ENCODE measurements around the gene FAM3D. TPM values are rescaled to one million over a fixed set of nuclear protein-coding genes. Genes with fewer than 3 reads are reported as not detected.
"Not testable (repeated sequence)": the region's sequence is repeated elsewhere in the genome, so short reads cannot be mapped to it uniquely, and the experiment has no call there.

Gene FAM3D
- total RNA-seq, 1 experiment from 2014 or later, result not detected

- Histone ChIP-seq H3K4me3 (no peak overlapping the region), H3K36me3 (no peaks in the 10 kb centered on the region), H3K27me3 (no peaks in the 10 kb centered on the region), H3K27ac (no peak overlapping the region), H3K9me3 (replicated peaks) (peaks cover 7% of the 10 kb centered on the region; the same call in 1 of the 2 replicates), H3K4me1 (no peaks in the 10 kb centered on the region)
- no peak for DNase-seq
These were observed 27.6 kb upstream of the FAM3D start for GRCh38 chr3:58693940-58694850.

- no peaks in the 10 kb centered on the region for H3K27me3 ChIP-seq
- no peak overlapping the region for H3K4me3 ChIP-seq
- peaks cover 11% of the 10 kb centered on the region for H3K4me1 ChIP-seq
- peaks cover 7% of the 10 kb centered on the region; the same call in 1 of the 2 replicates for H3K9me3 ChIP-seq (replicated peaks)
- no peaks in the 10 kb centered on the region for H3K36me3 ChIP-seq
- H3K27ac ChIP-seq, result no peak overlapping the region
- no peak for DNase-seq
These were observed 25.9 kb upstream of the FAM3D start for GRCh38 chr3:58692484-58692883.

GRCh38 chr3:58691997-58692396 lies 25.4 kb upstream of the FAM3D start:
- H3K27ac ChIP-seq, result no peak overlapping the region
- H3K27me3 ChIP-seq, result no peaks in the 10 kb centered on the region
- no peaks in the 10 kb centered on the region for H3K36me3 ChIP-seq
- peaks cover 11% of the 10 kb centered on the region for H3K4me1 ChIP-seq
- H3K4me3 ChIP-seq, result no peak overlapping the region
- peak; percentile 29 to 46 for DNase-seq
- peaks cover 7% of the 10 kb centered on the region; the same call in 1 of the 2 replicates for H3K9me3 ChIP-seq (replicated peaks)

- Histone ChIP-seq H3K36me3 (no peaks in the 10 kb centered on the region), H3K27ac (no peak overlapping the region), H3K27me3 (no peaks in the 10 kb centered on the region), H3K4me3 (no peak overlapping the region), H3K9me3 (replicated peaks) (peaks cover 7% of the 10 kb centered on the region; the same call in 1 of the 2 replicates), H3K4me1 (peaks cover 11% of the 10 kb centered on the region)
- DNase-seq, result no peak
These were observed 23.9 kb upstream of the FAM3D start for GRCh38 chr3:58690490-58690889.

GRCh38 chr3:58688574-58688973 lies 22.0 kb upstream of the FAM3D start:
- peaks cover 20% of the 10 kb centered on the region for H3K4me1 ChIP-seq
- H3K36me3 ChIP-seq, result no peaks in the 10 kb centered on the region
- H3K9me3 ChIP-seq (replicated peaks), result peaks cover 7% of the 10 kb centered on the region; the same call in 1 of the 2 replicates
- H3K4me3 ChIP-seq, result no peak overlapping the region
- no peaks in the 10 kb centered on the region for H3K27me3 ChIP-seq
- peak overlapping the region; percentile 64 for H3K27ac ChIP-seq
- peak; percentile 85 to 86 for DNase-seq

GRCh38 chr3:58686847-58687246 lies 20.3 kb upstream of the FAM3D start:
- Histone ChIP-seq H3K4me1 (peaks cover 32% of the 10 kb centered on the region), H3K9me3 (replicated peaks) (peaks cover 2% of the 10 kb centered on the region; the same call in 1 of the 2 replicates), H3K27ac (no peak overlapping the region), H3K27me3 (no peaks in the 10 kb centered on the region), H3K4me3 (no peak overlapping the region), H3K36me3 (no peaks in the 10 kb centered on the region)
- no peak for DNase-seq

- H3K36me3 ChIP-seq, result no peaks in the 10 kb centered on the region
- no peaks in the 10 kb centered on the region for H3K27me3 ChIP-seq
- no peak overlapping the region for H3K27ac ChIP-seq
- DNase-seq, result no peak
- H3K4me1 ChIP-seq, result peaks cover 44% of the 10 kb centered on the region
- no peak overlapping the region for H3K4me3 ChIP-seq
- no peaks in the 10 kb centered on the region for H3K9me3 ChIP-seq (replicated peaks)
These were observed 19.1 kb upstream of the FAM3D start for GRCh38 chr3:58685641-58686040.

- DNase-seq, result peak; percentile 77 to 83
- H3K27me3 ChIP-seq, result no peaks in the 10 kb centered on the region
- H3K4me3 ChIP-seq, result no peak overlapping the region
- peak overlapping the region; percentile 95 for H3K27ac ChIP-seq
- H3K36me3 ChIP-seq, result no peaks in the 10 kb centered on the region
- peaks cover 53% of the 10 kb centered on the region for H3K4me1 ChIP-seq
- no peaks in the 10 kb centered on the region for H3K9me3 ChIP-seq (replicated peaks)
These were observed 16.9 kb upstream of the FAM3D start for GRCh38 chr3:58683466-58683865.

- Histone ChIP-seq H3K27me3 (no peaks in the 10 kb centered on the region), H3K36me3 (no peaks in the 10 kb centered on the region), H3K27ac (peak overlapping the region; percentile 95), H3K4me3 (no peak overlapping the region), H3K4me1 (peaks cover 48% of the 10 kb centered on the region), H3K9me3 (replicated peaks) (no peaks in the 10 kb centered on the region)
- peak; percentile 87 to 92 for DNase-seq
These were observed 16.5 kb upstream of the FAM3D start for GRCh38 chr3:58683001-58683458.

GRCh38 chr3:58681863-58682262 lies 15.3 kb upstream of the FAM3D start:
- Histone ChIP-seq H3K9me3 (replicated peaks) (no peaks in the 10 kb centered on the region), H3K4me3 (no peak overlapping the region), H3K36me3 (no peaks in the 10 kb centered on the region), H3K27me3 (no peaks in the 10 kb centered on the region), H3K4me1 (peaks cover 48% of the 10 kb centered on the region), H3K27ac (peak overlapping the region; percentile 95)
- DNase-seq, result no peak

GRCh38 chr3:58680879-58681525 lies 14.4 kb upstream of the FAM3D start:
- no peaks in the 10 kb centered on the region for H3K36me3 ChIP-seq
- no peaks in the 10 kb centered on the region for H3K27me3 ChIP-seq
- peaks cover 48% of the 10 kb centered on the region for H3K4me1 ChIP-seq
- H3K9me3 ChIP-seq (replicated peaks), result no peaks in the 10 kb centered on the region
- DNase-seq, result no peak
- H3K27ac ChIP-seq, result peak overlapping the region; percentile 88
- no peak overlapping the region for H3K4me3 ChIP-seq

GRCh38 chr3:58679974-58680666 lies 13.5 kb upstream of the FAM3D start:
- DNase-seq, result peak; percentile 74 to 76
- Histone ChIP-seq H3K9me3 (replicated peaks) (no peaks in the 10 kb centered on the region), H3K4me1 (peaks cover 48% of the 10 kb centered on the region), H3K27me3 (no peaks in the 10 kb centered on the region), H3K36me3 (no peaks in the 10 kb centered on the region), H3K4me3 (peak overlapping the region; percentile 9; the same call in 1 of the 2 replicates), H3K27ac (peak overlapping the region; percentile 88)

- peak in 1 of 2 experiments; percentile 43 for DNase-seq
- H3K27me3 ChIP-seq, result no peaks in the 10 kb centered on the region
- H3K27ac ChIP-seq, result peak overlapping the region; percentile 88
- peaks cover 48% of the 10 kb centered on the region for H3K4me1 ChIP-seq
- peak overlapping the region; percentile 9; the same call in 1 of the 2 replicates for H3K4me3 ChIP-seq
- H3K9me3 ChIP-seq (replicated peaks), result no peaks in the 10 kb centered on the region
- no peaks in the 10 kb centered on the region for H3K36me3 ChIP-seq
These were observed 12.9 kb upstream of the FAM3D start for GRCh38 chr3:58679446-58679845.

- DNase-seq; H3K4me3 ChIP-seq; H3K9me3 ChIP-seq (replicated peaks); H3K36me3 ChIP-seq; H3K27me3 ChIP-seq: not testable (repeated sequence)
- peak overlapping the region; percentile 88; the same call in 1 of the 2 replicates for H3K27ac ChIP-seq
- H3K4me1 ChIP-seq, result peaks cover 39% of the 10 kb centered on the region
These were observed 11.8 kb upstream of the FAM3D start for GRCh38 chr3:58678177-58678970.
